Measurements from ENCODE around the gene SGCD. TPM values are rescaled to one million over a fixed set of nuclear protein-coding genes. Genes with fewer than 3 reads are reported as not detected.

SGCD gene
- total RNA-seq, 3 donors from 2014 or later = 0.03 TPM; not detected in 2

- DNase-seq (no peak), ATAC-seq (no peak)
- Mint-ChIP-seq H3K9me3 (no peaks in the 10 kb centered on the region), H3K4me1 (ENCODE audit: low read depth) (no peaks in the 10 kb centered on the region), H3K27me3 (ENCODE audit: low read depth) (peaks cover 11% of the 10 kb centered on the region), H3K4me3 (no peak overlapping the region), H3K36me3 (ENCODE audit: insufficient read depth) (no peaks in the 10 kb centered on the region)
Measured at GRCh38 chr5:156541582-156541981, 214.6 kb downstream of the SGCD start.

- DNase-seq (no peak), ATAC-seq (no peak)
- no peaks in the 10 kb centered on the region for H3K4me1 Mint-ChIP-seq (ENCODE audit: low read depth)
- no peaks in the 10 kb centered on the region for H3K36me3 Mint-ChIP-seq (ENCODE audit: insufficient read depth)
- H3K27me3 Mint-ChIP-seq (ENCODE audit: low read depth) = peaks cover 8% of the 10 kb centered on the region
- H3K4me3 Mint-ChIP-seq = no peak overlapping the region
- H3K9me3 Mint-ChIP-seq = no peaks in the 10 kb centered on the region
Measured at GRCh38 chr5:156543348-156544145, 216.6 kb downstream of the SGCD start.

GRCh38 chr5:156552855-156553358 is 225.9 kb downstream of the SGCD start:
- Mint-ChIP-seq H3K36me3 (ENCODE audit: insufficient read depth) (no peaks in the 10 kb centered on the region), H3K4me3 (no peak overlapping the region), H3K4me1 (ENCODE audit: low read depth) (no peaks in the 10 kb centered on the region), H3K27me3 (ENCODE audit: low read depth) (no peaks in the 10 kb centered on the region), H3K9me3 (no peaks in the 10 kb centered on the region)
- DNase-seq = no peak
- ATAC-seq = no peak

GRCh38 chr5:156556666-156557406 is 229.9 kb downstream of the SGCD start:
- Mint-ChIP-seq H3K4me3 (no peak overlapping the region), H3K27me3 (ENCODE audit: low read depth) (peaks cover 3% of the 10 kb centered on the region), H3K4me1 (ENCODE audit: low read depth) (no peaks in the 10 kb centered on the region), H3K36me3 (ENCODE audit: insufficient read depth) (no peaks in the 10 kb centered on the region), H3K9me3 (no peaks in the 10 kb centered on the region)
- ATAC-seq (no peak), DNase-seq (no peak)

GRCh38 chr5:156560002-156560401 is 233.0 kb downstream of the SGCD start:
- Mint-ChIP-seq H3K27me3 (ENCODE audit: low read depth) (peaks cover 6% of the 10 kb centered on the region), H3K4me1 (ENCODE audit: low read depth) (no peaks in the 10 kb centered on the region), H3K4me3 (no peak overlapping the region), H3K36me3 (ENCODE audit: insufficient read depth) (no peaks in the 10 kb centered on the region), H3K9me3 (no peaks in the 10 kb centered on the region)
- ATAC-seq (no peak), DNase-seq (no peak)

GRCh38 chr5:156561651-156562050 is 234.7 kb downstream of the SGCD start:
- Mint-ChIP-seq H3K9me3 (no peaks in the 10 kb centered on the region), H3K4me1 (ENCODE audit: low read depth) (no peaks in the 10 kb centered on the region), H3K36me3 (ENCODE audit: insufficient read depth) (no peaks in the 10 kb centered on the region), H3K27me3 (ENCODE audit: low read depth) (peaks cover 7% of the 10 kb centered on the region), H3K4me3 (no peak overlapping the region)
- no peak for ATAC-seq
- no peak for DNase-seq

- H3K9me3 Mint-ChIP-seq = no peaks in the 10 kb centered on the region
- H3K4me1 Mint-ChIP-seq (ENCODE audit: low read depth) = no peaks in the 10 kb centered on the region
- no peak for DNase-seq
- no peaks in the 10 kb centered on the region for H3K36me3 Mint-ChIP-seq (ENCODE audit: insufficient read depth)
- no peak for ATAC-seq
- peaks cover 2% of the 10 kb centered on the region for H3K27me3 Mint-ChIP-seq (ENCODE audit: low read depth)
- H3K4me3 Mint-ChIP-seq = no peak overlapping the region
Measured at GRCh38 chr5:156570615-156571014, 243.7 kb downstream of the SGCD start.

- peaks cover 14% of the 10 kb centered on the region for H3K27me3 Mint-ChIP-seq (ENCODE audit: low read depth)
- peaks cover 5% of the 10 kb centered on the region for H3K9me3 Mint-ChIP-seq
- no peaks in the 10 kb centered on the region for H3K36me3 Mint-ChIP-seq (ENCODE audit: insufficient read depth)
- H3K4me3 Mint-ChIP-seq = no peak overlapping the region
- ATAC-seq = no peak
- no peak for DNase-seq
- no peaks in the 10 kb centered on the region for H3K4me1 Mint-ChIP-seq (ENCODE audit: low read depth)
Measured at GRCh38 chr5:156581725-156582124, 254.8 kb downstream of the SGCD start.

- Mint-ChIP-seq H3K36me3 (ENCODE audit: insufficient read depth) (no peaks in the 10 kb centered on the region), H3K27me3 (ENCODE audit: low read depth) (peaks cover 13% of the 10 kb centered on the region), H3K9me3 (peaks cover 5% of the 10 kb centered on the region), H3K4me1 (ENCODE audit: low read depth) (no peaks in the 10 kb centered on the region), H3K4me3 (no peak overlapping the region)
- no peak for ATAC-seq
- no peak for DNase-seq
Measured at GRCh38 chr5:156582193-156582598, 255.2 kb downstream of the SGCD start.

GRCh38 chr5:156584871-156585270 is 257.9 kb downstream of the SGCD start:
- Mint-ChIP-seq H3K36me3 (ENCODE audit: insufficient read depth) (no peaks in the 10 kb centered on the region), H3K9me3 (peaks cover 5% of the 10 kb centered on the region), H3K27me3 (ENCODE audit: low read depth) (peaks cover 14% of the 10 kb centered on the region), H3K4me3 (no peak overlapping the region), H3K4me1 (ENCODE audit: low read depth) (no peaks in the 10 kb centered on the region)
- DNase-seq (no peak), ATAC-seq (no peak)

- peaks cover 12% of the 10 kb centered on the region for H3K27me3 Mint-ChIP-seq (ENCODE audit: low read depth)
- DNase-seq (no peak), ATAC-seq (no peak)
- no peaks in the 10 kb centered on the region for H3K9me3 Mint-ChIP-seq
- H3K36me3 Mint-ChIP-seq (ENCODE audit: insufficient read depth) = no peaks in the 10 kb centered on the region
- H3K4me3 Mint-ChIP-seq = no peak overlapping the region
- H3K4me1 Mint-ChIP-seq (ENCODE audit: low read depth) = no peaks in the 10 kb centered on the region
Measured at GRCh38 chr5:156585999-156586398, 259.0 kb downstream of the SGCD start.

- Mint-ChIP-seq H3K4me3 (no peak overlapping the region), H3K36me3 (ENCODE audit: insufficient read depth) (no peaks in the 10 kb centered on the region), H3K4me1 (ENCODE audit: low read depth) (no peaks in the 10 kb centered on the region), H3K27me3 (ENCODE audit: low read depth) (peaks cover 12% of the 10 kb centered on the region), H3K9me3 (no peaks in the 10 kb centered on the region)
- ATAC-seq (no peak), DNase-seq (no peak)
Measured at GRCh38 chr5:156587012-156587411, 260.0 kb downstream of the SGCD start.

GRCh38 chr5:156588306-156588705 is 261.3 kb downstream of the SGCD start:
- peaks cover 12% of the 10 kb centered on the region for H3K27me3 Mint-ChIP-seq (ENCODE audit: low read depth)
- H3K4me1 Mint-ChIP-seq (ENCODE audit: low read depth) = no peaks in the 10 kb centered on the region
- DNase-seq = no peak
- H3K36me3 Mint-ChIP-seq (ENCODE audit: insufficient read depth) = no peaks in the 10 kb centered on the region
- no peaks in the 10 kb centered on the region for H3K9me3 Mint-ChIP-seq
- no peak for ATAC-seq
- H3K4me3 Mint-ChIP-seq = no peak overlapping the region

GRCh38 chr5:156589104-156589945 is 262.4 kb downstream of the SGCD start:
- Mint-ChIP-seq H3K27me3 (ENCODE audit: low read depth) (peaks cover 12% of the 10 kb centered on the region), H3K4me1 (ENCODE audit: low read depth) (no peaks in the 10 kb centered on the region), H3K36me3 (ENCODE audit: insufficient read depth) (no peaks in the 10 kb centered on the region), H3K9me3 (no peaks in the 10 kb centered on the region), H3K4me3 (no peak overlapping the region)
- DNase-seq = no peak
- ATAC-seq = no peak
